DMS153 (cell line): ENCODE results near the gene DEF6.

Experiments used
- DNase-seq: peaks from one replicate; lab custom pipeline; 2025; lab: John Stamatoyannopoulos, UW

Gene DEF6

GRCh38 chr6:35351422-35351821 is 53.8 kb downstream of the DEF6 start:
- DNase-seq: no peak

DNA sequence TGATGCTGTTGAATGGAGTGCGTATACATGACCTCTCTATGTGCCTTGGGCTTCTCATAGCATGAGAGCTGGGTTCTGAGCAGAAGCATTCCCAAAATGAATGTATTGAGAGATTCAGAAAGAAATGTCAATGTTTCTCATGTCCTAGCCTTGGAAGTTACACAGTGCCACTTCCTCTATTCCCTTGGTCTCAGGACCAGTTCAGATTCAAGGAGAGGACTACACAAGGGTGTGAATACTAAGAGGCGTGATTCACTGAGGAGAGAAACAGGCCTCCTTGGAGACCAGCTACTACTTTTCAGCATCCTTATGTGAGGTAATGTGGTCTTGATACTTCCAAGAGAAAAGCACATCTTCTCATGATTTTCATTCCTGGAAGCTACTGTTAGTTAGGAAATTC is 55.1 kb downstream of the DEF6 start:
- no peak for DNase-seq

DNA sequence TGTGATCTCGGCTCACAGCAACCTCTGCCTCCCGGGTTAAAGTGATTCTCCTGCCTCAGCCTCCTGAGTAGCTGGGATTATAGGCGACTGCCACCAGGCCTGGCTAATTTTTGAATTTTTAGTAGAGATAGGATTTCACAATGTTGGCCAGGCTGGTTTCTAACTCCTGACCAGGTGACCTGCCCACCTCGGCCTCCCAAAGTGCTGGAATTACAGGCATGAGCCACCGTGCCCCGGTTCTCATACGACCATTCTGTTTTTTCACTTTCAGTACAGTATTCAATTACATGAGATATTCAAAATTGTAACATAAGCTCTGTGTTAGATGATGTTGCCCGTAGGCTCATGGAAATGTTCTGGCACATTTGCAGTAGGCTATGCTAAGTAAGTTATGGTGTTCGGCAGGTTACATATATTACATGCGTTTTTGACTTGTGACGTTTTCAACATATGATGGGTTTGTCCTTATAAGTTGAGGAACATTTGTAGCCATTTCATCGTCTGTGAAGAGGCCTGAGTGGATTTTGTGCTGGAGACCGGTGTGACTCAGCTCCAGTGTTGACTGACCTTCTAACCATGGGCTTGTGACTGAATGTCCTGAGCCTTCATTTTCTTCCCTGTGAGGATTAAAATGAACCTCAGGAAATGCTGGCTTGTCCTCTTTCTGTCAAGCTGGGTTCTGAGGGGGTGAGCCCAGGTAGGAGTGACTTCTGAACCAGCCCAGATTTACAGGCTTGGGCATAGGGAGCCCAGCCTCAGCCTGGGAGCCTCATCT is 56.9 kb downstream of the DEF6 start:
- no peak for DNase-seq

GRCh38 chr6:35356391-35356790 is 58.8 kb downstream of the DEF6 start:
- no peak for DNase-seq

- no peak for DNase-seq
Observed at GRCh38 chr6:35357677-35358076, 60.1 kb downstream of the DEF6 start.

DNA sequence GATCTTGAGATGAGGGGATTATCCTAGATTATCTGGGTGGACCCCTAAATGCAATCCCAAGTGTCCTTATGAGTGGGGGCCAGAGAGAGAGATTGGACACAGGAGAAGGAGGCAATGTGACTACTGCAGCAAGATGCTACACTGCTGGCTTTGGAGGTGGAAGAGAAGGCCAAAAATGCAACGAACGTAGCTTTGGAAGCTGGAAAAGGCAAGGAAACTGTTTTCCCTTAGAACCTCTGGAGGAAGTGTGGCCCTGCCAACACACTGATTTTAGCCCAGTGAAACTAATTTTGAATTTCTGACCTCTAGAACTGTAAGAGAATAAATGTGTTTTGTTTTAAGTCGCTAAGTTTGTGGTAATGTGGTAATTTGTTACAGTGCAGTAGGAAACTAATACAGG is 60.5 kb downstream of the DEF6 start:
- DNase-seq: no peak

- DNase-seq: no peak
Observed at GRCh38 chr6:35359346-35359743, 61.7 kb downstream of the DEF6 start.

DNA sequence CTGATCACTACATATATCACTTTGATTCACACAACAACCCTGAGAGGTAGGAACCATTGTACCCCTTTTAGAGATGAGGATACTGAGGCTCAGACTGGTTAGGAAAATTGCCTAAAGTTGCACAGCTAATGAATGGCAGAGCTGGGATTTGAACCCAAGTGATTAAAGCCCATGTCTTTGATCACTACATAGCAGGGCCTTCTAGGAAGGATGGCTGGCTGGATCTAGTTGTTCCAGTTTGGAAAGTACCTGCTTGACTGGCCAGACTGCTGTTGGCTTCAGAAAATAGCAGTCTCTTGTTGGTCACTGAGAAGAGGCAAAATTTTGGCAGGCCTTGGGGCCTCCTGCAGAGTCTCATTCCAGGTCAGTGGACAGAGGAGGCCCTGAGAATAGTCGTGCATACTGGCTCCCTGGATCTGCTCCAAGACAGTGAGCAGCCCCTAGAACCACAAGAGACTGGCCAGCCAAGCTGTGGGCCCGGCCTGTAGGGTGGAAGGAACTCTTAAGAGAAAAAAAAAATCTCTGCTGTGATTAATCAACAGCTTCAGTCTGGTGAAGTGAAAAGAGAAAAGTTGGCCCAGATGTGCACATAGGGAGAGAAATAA is 62.2 kb downstream of the DEF6 start:
- DNase-seq: no peak

DNA sequence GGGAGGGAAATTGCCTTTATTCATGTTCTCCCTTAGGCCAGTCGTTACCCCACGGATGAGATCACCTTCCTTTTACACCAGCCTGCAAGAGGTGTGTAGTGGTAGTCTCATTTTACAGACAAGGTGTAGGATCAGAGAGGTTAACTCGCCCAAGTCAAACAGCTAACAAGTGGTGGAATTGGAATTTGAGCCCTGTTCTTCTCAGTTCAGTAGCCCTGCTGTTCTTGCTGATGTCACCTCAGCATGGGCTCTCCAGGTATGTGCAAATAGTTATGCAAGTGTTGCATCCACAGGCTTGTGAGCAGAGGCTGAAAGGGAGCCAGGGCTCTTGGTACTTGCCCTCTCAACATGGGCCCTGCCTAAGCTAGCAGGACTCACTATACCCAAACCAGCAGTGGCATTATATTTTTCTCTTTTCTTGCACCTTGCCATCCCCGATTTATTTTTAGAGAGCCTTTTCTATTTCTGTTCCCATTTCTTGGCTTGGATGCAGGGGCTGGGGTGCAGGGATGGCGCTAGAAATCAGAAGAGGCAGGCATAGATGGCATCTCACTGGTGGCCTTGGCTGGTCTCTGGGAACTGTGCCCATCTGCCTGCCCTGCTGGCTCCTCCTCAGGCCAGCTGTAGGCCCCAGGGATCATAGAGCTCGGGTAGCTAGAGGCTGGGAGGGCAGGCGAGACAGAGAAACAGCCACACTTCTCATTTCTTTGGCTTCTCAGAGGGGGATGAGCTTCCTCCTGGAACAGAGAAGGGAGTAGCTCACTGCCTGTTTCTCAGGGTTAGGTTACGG is 62.9 kb downstream of the DEF6 start:
- no peak for DNase-seq

- no peak for DNase-seq
Observed at GRCh38 chr6:35362200-35362599, 64.6 kb downstream of the DEF6 start.

DNA sequence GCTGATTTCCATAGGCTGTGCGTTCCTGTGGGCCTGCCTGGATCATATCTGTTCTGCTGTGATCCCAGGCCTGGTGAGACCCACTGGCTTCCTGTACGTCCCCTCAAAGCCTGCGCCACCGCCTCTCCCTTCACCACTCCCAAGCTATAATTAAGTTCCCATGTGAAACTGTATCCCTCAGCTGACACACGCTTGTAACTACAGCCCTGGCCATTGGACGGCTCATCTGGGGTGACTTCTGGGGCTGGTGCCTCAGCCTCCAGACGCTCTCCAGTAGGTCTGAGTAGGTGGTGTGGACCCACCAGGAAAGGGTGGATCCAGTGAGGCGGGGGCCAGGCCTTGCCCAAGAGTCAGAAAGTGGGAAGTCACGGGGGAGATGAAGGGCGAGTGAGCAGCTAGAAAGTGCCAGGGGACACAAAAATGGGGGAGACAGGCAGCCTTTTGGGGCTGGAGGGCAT is 65.7 kb downstream of the DEF6 start:
- DNase-seq: no peak

GRCh38 chr6:35365594-35366203 is 68.1 kb downstream of the DEF6 start:
- DNase-seq: no peak

DNA sequence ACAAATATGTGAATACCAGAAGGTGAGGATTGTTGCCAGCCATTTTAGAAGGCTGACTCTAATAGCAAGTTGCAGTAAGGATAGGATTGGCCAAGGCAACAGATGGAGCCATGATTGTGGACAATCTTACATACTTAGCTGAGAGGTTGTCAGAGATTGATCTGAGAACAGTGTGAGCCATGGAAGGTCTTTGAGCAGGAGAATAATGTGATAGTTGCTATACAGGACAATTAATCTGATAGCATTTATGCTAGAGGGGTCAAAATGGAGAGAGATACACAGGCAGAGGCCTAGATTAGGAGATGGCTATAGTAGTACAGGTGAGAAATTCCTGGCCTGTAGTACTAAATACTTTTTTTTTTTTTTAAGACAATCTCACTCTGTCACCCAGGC is 68.6 kb downstream of the DEF6 start:
- no peak for DNase-seq

DNA sequence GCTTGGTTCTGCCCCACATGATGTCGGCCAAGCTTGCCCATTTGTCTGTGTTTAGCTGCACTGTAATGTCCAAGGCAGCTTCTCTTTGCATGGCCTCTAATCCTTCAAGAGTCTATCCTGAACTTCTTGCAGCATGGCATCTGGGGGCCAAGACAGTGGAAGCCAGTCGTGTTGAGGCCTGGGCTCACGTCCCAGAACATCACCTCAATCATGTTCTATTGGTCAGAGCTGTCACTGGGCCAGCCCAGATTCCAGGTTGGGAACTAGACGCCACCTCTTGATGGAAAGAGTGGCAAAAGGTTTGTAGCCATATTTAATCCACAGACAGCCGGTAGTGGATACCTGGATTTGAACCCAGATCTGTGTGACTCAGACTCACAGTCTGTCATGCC is 70.0 kb downstream of the DEF6 start:
- DNase-seq: no peak

- no peak for DNase-seq
Observed at GRCh38 chr6:35368038-35368887, 70.6 kb downstream of the DEF6 start.

DNA sequence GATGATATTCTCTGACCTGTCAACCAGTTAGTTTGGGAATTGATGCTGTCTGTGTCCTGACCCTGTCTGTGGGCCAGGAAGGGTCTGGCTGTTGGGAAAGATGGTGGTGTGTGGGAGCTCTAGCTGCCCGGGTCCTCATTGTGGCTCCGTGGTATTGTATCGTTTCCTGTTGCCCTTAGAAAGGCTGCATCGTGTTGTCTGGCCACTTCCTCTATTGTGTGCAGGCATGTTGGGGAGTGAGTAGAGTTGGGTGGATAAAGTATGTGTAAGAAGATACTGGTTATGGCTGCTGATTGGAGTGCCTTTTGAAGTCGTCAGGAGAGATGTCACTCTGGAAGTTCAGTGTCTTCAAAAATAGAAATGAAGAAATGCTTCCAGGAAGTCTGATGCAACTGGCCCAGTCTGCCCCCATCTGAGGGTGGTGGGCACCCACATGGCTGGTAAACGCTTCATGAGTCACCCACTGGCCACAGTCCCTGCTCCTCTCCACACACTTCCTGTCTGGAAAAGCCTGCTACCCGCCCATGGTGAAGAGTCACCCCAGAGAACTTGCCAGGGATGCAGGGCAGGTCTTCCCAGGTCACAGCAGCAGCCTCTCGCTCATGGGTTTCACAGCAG is 72.6 kb downstream of the DEF6 start:
- DNase-seq: no peak

DNA sequence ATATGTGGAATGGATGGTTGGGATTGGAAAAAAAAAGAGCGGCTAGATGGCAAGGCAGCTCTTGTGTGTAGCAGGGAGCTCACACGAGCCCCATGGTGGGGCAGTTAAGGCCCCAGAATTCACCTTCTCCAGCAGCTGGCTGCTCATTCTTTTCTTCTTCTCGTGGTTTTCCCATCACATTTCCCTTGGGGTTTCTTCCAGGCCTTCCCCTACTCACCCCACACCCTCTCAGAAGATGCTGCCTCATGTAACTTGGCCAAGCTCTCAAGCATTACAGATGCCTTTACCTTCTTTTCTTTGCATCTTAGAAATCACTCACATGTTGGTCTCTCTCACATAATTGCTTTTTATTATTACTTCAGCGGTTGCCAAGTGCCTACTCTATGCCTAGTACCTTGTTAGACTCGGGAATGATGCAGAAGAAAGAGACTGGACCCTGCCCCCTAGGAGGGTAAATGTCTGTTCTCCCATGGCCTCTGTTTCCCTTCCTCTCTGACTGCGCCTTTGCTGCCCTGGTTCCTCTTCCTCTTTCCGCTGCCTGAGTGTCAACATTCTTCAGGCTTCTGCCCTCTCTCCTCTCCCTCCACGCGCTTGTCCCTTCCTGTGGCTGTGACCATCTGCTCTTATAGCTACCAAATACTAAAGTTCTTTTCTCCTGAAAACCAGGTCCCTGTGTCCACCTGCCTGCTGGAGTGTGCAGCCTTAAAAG is 73.3 kb downstream of the DEF6 start:
- DNase-seq: no peak
